Fibroblast of the aortic adventitia (primary cell): ENCODE data around the gene OR10K1. TPM values are rescaled to one million over a fixed set of nuclear protein-coding genes. Genes with fewer than 3 reads are reported as not detected.

Source experiments
- DNase-seq: peaks from one replicate; pipeline ENCODE4 v3.0.0-alpha.2; 2010; ENCODE audit warnings: low read depth
- H3K4me3 ChIP-seq: 2 replicates; pipeline ENCODE4 v1.5.1; 2011; ENCODE audit warnings: low read depth, mild to moderate bottlenecking, control low read depth, low read length, moderate library complexity
- CTCF ChIP-seq: IDR thresholded peaks from 2 replicates; pipeline ENCODE4 v1.5.1; 2011; ENCODE audit warnings: mild to moderate bottlenecking, low read length, control low read depth, inconsistent platforms; ENCODE audit not compliant: insufficient read depth
- total RNA-seq: library from RNA; depleted of rRNA; stranded (reverse); fragments of >200 nt; gene quantifications from 2 replicates; pipeline ENCODE4 v1.2.3, GENCODE V29; 2012; ENCODE audit warnings: low replicate concordance

The OR10K1 gene
- total RNA-seq, 1 donor = not detected

- no peak for TF ChIP-seq CTCF
- DNase-seq = no peak
- no peak overlapping the region for H3K4me3 ChIP-seq
Measured at GRCh38 chr1:158434741-158435140, 26.9 kb upstream of the OR10K1 start.

GRCh38 chr1:158445376-158445775, 16.3 kb upstream of the OR10K1 start:
- no peak for TF ChIP-seq CTCF
- H3K4me3 ChIP-seq = no peak overlapping the region
- no peak for DNase-seq

GRCh38 chr1:158454537-158454936, 7.1 kb upstream of the OR10K1 start:
- H3K4me3 ChIP-seq = no peak overlapping the region
- no peak for TF ChIP-seq CTCF

GRCh38 chr1:158457246-158457645, 4.4 kb upstream of the OR10K1 start:
- DNase-seq = no peak
- TF ChIP-seq CTCF = no peak
- H3K4me3 ChIP-seq = no peak overlapping the region

More at GRCh38 chr1:158454537-158454936, 7.1 kb upstream of the OR10K1 start:
- DNase-seq = no peak

- no peak overlapping the region for H3K4me3 ChIP-seq
- TF ChIP-seq CTCF = no peak
- DNase-seq = no peak
Measured at GRCh38 chr1:158458263-158458662, 3.4 kb upstream of the OR10K1 start.

- H3K4me3 ChIP-seq = no peak within 1 kb of the TSS
- no peak for TF ChIP-seq CTCF
- DNase-seq = no peak
Measured at GRCh38 chr1:158471920-158472319, 10.3 kb downstream of the OR10K1 start, which contains the start of gene OR10R2. TSS of gene OR10R2 (plus strand) at chr1:158472220. CDS start at chr1:158472326, 106 bp downstream.

- DNase-seq = no peak
- no peak overlapping the region for H3K4me3 ChIP-seq
Measured at GRCh38 chr1:158485455-158485854, 23.8 kb downstream of the OR10K1 start.

More at GRCh38 chr1:158485455-158485854, 23.8 kb downstream of the OR10K1 start:
- TF ChIP-seq CTCF = no peak
